ENCODE results near the gene ITPRIPL2.

The ITPRIPL2 gene

GRCh38 chr16:19106625-19107020 is 7.1 kb upstream of the ITPRIPL2 start:
- no peak for DNase-seq (ENCODE audit: low spot score in 2 of 2)
- no peak for ATAC-seq

GRCh38 chr16:19108409-19109287 is 5.1 kb upstream of the ITPRIPL2 start:
- H3K4me1 Mint-ChIP-seq, result peaks cover 15% of the 10 kb centered on the region
- ATAC-seq (no peak), DNase-seq (ENCODE audit: low spot score in 2 of 2) (no peak)
- H3K4me3 Mint-ChIP-seq, result no peak overlapping the region
- H3K27ac Mint-ChIP-seq, result no peak overlapping the region
- H3K9me3 Mint-ChIP-seq, result no peaks in the 10 kb centered on the region
- H3K36me3 Mint-ChIP-seq, result no peaks in the 10 kb centered on the region

More at GRCh38 chr16:19106625-19107020, 7.1 kb upstream of the ITPRIPL2 start:
- Mint-ChIP-seq H3K4me3 (no peak overlapping the region), H3K9me3 (no peaks in the 10 kb centered on the region), H3K27ac (no peak overlapping the region), H3K4me1 (peaks cover 6% of the 10 kb centered on the region), H3K36me3 (no peaks in the 10 kb centered on the region)

- H3K36me3 Mint-ChIP-seq, result no peaks in the 10 kb centered on the region
Measured at GRCh38 chr16:19109288-19109664, 4.5 kb upstream of the ITPRIPL2 start.

GRCh38 chr16:19110537-19111360 is 3.0 kb upstream of the ITPRIPL2 start:
- Mint-ChIP-seq H3K27ac (no peak overlapping the region), H3K9me3 (no peaks in the 10 kb centered on the region), H3K36me3 (no peaks in the 10 kb centered on the region), H3K4me1 (peaks cover 21% of the 10 kb centered on the region), H3K4me3 (no peak overlapping the region)
- DNase-seq (ENCODE audit: low spot score in 2 of 2) (no peak), ATAC-seq (no peak)

More at GRCh38 chr16:19109288-19109664, 4.5 kb upstream of the ITPRIPL2 start:
- Mint-ChIP-seq H3K27ac (no peak overlapping the region), H3K4me3 (no peak overlapping the region), H3K9me3 (no peaks in the 10 kb centered on the region), H3K4me1 (peaks cover 15% of the 10 kb centered on the region)
- ATAC-seq (no peak), DNase-seq (ENCODE audit: low spot score in 2 of 2) (no peak)

GRCh38 chr16:19112099-19112407 is 1.7 kb upstream of the ITPRIPL2 start:
- ATAC-seq (no peak), DNase-seq (ENCODE audit: low spot score in 2 of 2) (no peak)
- H3K4me3 Mint-ChIP-seq, result no peak overlapping the region
- H3K27ac Mint-ChIP-seq, result no peak overlapping the region
- no peaks in the 10 kb centered on the region for H3K36me3 Mint-ChIP-seq
- peaks cover 25% of the 10 kb centered on the region for H3K4me1 Mint-ChIP-seq
- no peaks in the 10 kb centered on the region for H3K9me3 Mint-ChIP-seq

- DNase-seq (ENCODE audit: low spot score in 2 of 2), result peak in 1 of 2 donors; percentile 16
- peak overlapping the region; percentile 71 for H3K4me3 Mint-ChIP-seq
- H3K27ac Mint-ChIP-seq, result peak overlapping the region; percentile 69
- H3K9me3 Mint-ChIP-seq, result no peaks in the 10 kb centered on the region
- peak; percentile 53 for ATAC-seq
- H3K4me1 Mint-ChIP-seq, result peaks cover 35% of the 10 kb centered on the region
- H3K36me3 Mint-ChIP-seq, result peaks cover 4% of the 10 kb centered on the region
Measured at GRCh38 chr16:19114359-19115147, 789 bp downstream of the ITPRIPL2 start.

GRCh38 chr16:19115148-19116021 is 1.6 kb downstream of the ITPRIPL2 start:
- Mint-ChIP-seq H3K4me3 (peak overlapping the region; percentile 71), H3K27ac (no peak overlapping the region), H3K4me1 (peaks cover 35% of the 10 kb centered on the region), H3K9me3 (no peaks in the 10 kb centered on the region), H3K36me3 (peaks cover 4% of the 10 kb centered on the region)
- DNase-seq (ENCODE audit: low spot score in 2 of 2), result no peak
- no peak for ATAC-seq

- Mint-ChIP-seq H3K4me1 (peaks cover 35% of the 10 kb centered on the region), H3K9me3 (no peaks in the 10 kb centered on the region), H3K36me3 (peaks cover 4% of the 10 kb centered on the region), H3K4me3 (peak overlapping the region; percentile 70), H3K27ac (peak overlapping the region; percentile 89)
- ATAC-seq (no peak), DNase-seq (ENCODE audit: low spot score in 2 of 2) (no peak)
Measured at GRCh38 chr16:19116711-19117449, 3.1 kb downstream of the ITPRIPL2 start.

- H3K27ac Mint-ChIP-seq, result peak overlapping the region; percentile 87
Measured at GRCh38 chr16:19118938-19119431, 5.2 kb downstream of the ITPRIPL2 start.

GRCh38 chr16:19119564-19119963 is 5.8 kb downstream of the ITPRIPL2 start:
- peak overlapping the region; percentile 70 for H3K4me3 Mint-ChIP-seq
- DNase-seq (ENCODE audit: low spot score in 2 of 2), result no peak
- ATAC-seq, result peak; percentile 83
- peaks cover 31% of the 10 kb centered on the region for H3K4me1 Mint-ChIP-seq
- peak overlapping the region; percentile 87 for H3K27ac Mint-ChIP-seq
- no peaks in the 10 kb centered on the region for H3K9me3 Mint-ChIP-seq
- peaks cover 4% of the 10 kb centered on the region for H3K36me3 Mint-ChIP-seq

More at GRCh38 chr16:19118938-19119431, 5.2 kb downstream of the ITPRIPL2 start:
- Mint-ChIP-seq H3K9me3 (no peaks in the 10 kb centered on the region), H3K4me1 (peaks cover 31% of the 10 kb centered on the region), H3K36me3 (peaks cover 4% of the 10 kb centered on the region), H3K4me3 (peak overlapping the region; percentile 70)
- ATAC-seq (peak; percentile 42), DNase-seq (ENCODE audit: low spot score in 2 of 2) (peak in 1 of 2 donors; percentile 72)

GRCh38 chr16:19123535-19124178 is 9.9 kb downstream of the ITPRIPL2 start:
- Mint-ChIP-seq H3K4me1 (peaks cover 29% of the 10 kb centered on the region), H3K9me3 (no peaks in the 10 kb centered on the region), H3K4me3 (no peak overlapping the region), H3K36me3 (peaks cover 4% of the 10 kb centered on the region), H3K27ac (no peak overlapping the region)
- no peak for DNase-seq (ENCODE audit: low spot score in 2 of 2)
- ATAC-seq, result no peak

- ATAC-seq, result no peak
- peaks cover 48% of the 10 kb centered on the region for H3K4me1 Mint-ChIP-seq
Measured at GRCh38 chr16:19126300-19126699, 12.5 kb downstream of the ITPRIPL2 start.

GRCh38 chr16:19127205-19127604 is 13.4 kb downstream of the ITPRIPL2 start:
- H3K36me3 Mint-ChIP-seq, result no peaks in the 10 kb centered on the region
- peak overlapping the region; percentile 52 for H3K4me3 Mint-ChIP-seq
- no peaks in the 10 kb centered on the region for H3K9me3 Mint-ChIP-seq
- DNase-seq (ENCODE audit: low spot score in 2 of 2) (peak in 1 of 2 donors; percentile 63), ATAC-seq (peak; percentile 87)
- peaks cover 51% of the 10 kb centered on the region for H3K4me1 Mint-ChIP-seq
- peak overlapping the region; percentile 85 for H3K27ac Mint-ChIP-seq

More at GRCh38 chr16:19126300-19126699, 12.5 kb downstream of the ITPRIPL2 start:
- Mint-ChIP-seq H3K36me3 (no peaks in the 10 kb centered on the region), H3K9me3 (no peaks in the 10 kb centered on the region), H3K27ac (no peak overlapping the region), H3K4me3 (no peak overlapping the region)
- no peak for DNase-seq (ENCODE audit: low spot score in 2 of 2)

Measured in stimulated activated effector memory CD8-positive, alpha-beta T cell treated with anti-CD3 and anti-CD28 coated beads, Interleukin-12 subunit alpha, Interleukin-12 subunit beta, amount 100 ng/mL, for 72 hours (primary cell).